DOHH2 (cell line): ENCODE measurements around the gene SUGCT.

Source experiments
- EZH2phosphoT487 ChIP-seq: fragments of 200-600 bp; sonication (generic); IDR thresholded peaks from 2 replicates; pipeline ENCODE4 v1.6.1; 2017; ENCODE audit warnings: borderline replicate concordance, mild to moderate bottlenecking, antibody characterized with exemption, low read length, moderate library complexity, mixed read lengths
- TF ChIP-seq, protein P1 (sequence below): fragments of 200-600 bp; sonication (generic); IDR thresholded peaks from one replicate; pipeline ENCODE4 v1.5.1; 2014; ENCODE audit warnings: antibody characterized with exemption, mild to moderate bottlenecking, low read depth, low read length; ENCODE audit not compliant: poor library complexity, severe bottlenecking

DNA sequence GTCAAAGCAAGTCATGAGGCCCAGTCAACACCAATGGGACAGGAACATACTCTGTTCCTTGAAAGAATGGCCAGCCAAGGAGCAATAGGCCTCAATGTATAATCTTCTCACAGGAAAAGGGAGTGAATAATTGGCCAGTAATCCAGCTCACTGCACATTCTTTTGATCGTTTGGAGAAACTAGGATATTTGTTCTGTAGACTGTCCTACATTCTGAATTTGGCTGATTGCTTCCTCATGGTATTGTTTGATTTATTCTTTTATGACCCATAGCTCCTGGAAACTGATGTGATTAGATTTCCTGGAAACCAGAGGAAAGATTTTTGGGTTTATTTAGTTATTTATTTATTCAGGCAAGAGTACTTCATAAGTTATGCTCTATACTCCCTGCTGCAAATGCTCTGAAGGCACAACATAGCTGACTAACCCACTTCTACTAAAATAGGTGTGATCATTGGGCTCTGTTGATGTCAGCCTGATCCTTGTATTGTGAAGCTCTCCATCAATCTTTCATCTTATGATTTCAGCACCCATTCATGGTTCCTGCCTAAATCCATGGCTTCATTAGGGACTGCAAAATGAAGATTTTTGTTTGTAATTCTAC, 745.2 kb downstream of the SUGCT start:
- TF ChIP-seq, protein P1, sequence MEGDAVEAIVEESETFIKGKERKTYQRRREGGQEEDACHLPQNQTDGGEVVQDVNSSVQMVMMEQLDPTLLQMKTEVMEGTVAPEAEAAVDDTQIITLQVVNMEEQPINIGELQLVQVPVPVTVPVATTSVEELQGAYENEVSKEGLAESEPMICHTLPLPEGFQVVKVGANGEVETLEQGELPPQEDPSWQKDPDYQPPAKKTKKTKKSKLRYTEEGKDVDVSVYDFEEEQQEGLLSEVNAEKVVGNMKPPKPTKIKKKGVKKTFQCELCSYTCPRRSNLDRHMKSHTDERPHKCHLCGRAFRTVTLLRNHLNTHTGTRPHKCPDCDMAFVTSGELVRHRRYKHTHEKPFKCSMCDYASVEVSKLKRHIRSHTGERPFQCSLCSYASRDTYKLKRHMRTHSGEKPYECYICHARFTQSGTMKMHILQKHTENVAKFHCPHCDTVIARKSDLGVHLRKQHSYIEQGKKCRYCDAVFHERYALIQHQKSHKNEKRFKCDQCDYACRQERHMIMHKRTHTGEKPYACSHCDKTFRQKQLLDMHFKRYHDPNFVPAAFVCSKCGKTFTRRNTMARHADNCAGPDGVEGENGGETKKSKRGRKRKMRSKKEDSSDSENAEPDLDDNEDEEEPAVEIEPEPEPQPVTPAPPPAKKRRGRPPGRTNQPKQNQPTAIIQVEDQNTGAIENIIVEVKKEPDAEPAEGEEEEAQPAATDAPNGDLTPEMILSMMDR, result no peak
- TF ChIP-seq EZH2phosphoT487, result no peak
